Loucy (cell line): ENCODE measurements around the gene SPRYD3.
"Not testable (repeated sequence)": the region's sequence is repeated elsewhere in the genome, so short reads cannot be mapped to it uniquely, and the experiment has no call there.

Experiments
- H2AFZ ChIP-seq: fragments of 200-600 bp; sonication (generic); 2 replicates; pipeline ENCODE4 v1.6.0; 2016; ENCODE audit warnings: antibody characterized with exemption, mild to moderate bottlenecking, low read length, moderate library complexity
- H3F3A ChIP-seq: fragments of 200-600 bp; 2 replicates; pipeline ENCODE4 v1.6.0; 2016; ENCODE audit warnings: antibody characterized with exemption, low read depth, mild to moderate bottlenecking
- H3K27me3 ChIP-seq: fragments of 200-600 bp; sonication (generic); 2 replicates; pipeline ENCODE4 v1.6.1; 2014; ENCODE audit warnings: low read length, mild to moderate bottlenecking; ENCODE audit not compliant: insufficient read depth, poor library complexity, severe bottlenecking
- H3K36me3 ChIP-seq: fragments of 200-600 bp; sonication (generic); 2 replicates; pipeline ENCODE4 v1.6.1; 2016; ENCODE audit warnings: low read length; ENCODE audit not compliant: insufficient read depth
- H3K4me1 ChIP-seq: fragments of 200-600 bp; sonication (generic); 2 replicates; pipeline ENCODE4 v1.5.1; 2014; ENCODE audit warnings: low read length, mild to moderate bottlenecking; ENCODE audit not compliant: insufficient read depth, poor library complexity, severe bottlenecking
- H3K4me2 ChIP-seq: fragments of 200-600 bp; sonication (generic); 2 replicates; pipeline ENCODE4 v1.6.0; 2014; ENCODE audit warnings: antibody characterized with exemption, low read length, low read depth, mild to moderate bottlenecking; ENCODE audit not compliant: poor library complexity, severe bottlenecking
- H3K4me3 ChIP-seq: fragments of 200-600 bp; sonication (generic); 2 replicates; pipeline ENCODE4 v1.5.1; 2014; ENCODE audit warnings: low read length, mild to moderate bottlenecking, mixed read lengths; ENCODE audit not compliant: poor library complexity, severe bottlenecking
- H3K79me2 ChIP-seq: fragments of 200-600 bp; sonication (generic); 2 replicates; pipeline ENCODE4 v1.6.1; 2014; ENCODE audit warnings: low read length; ENCODE audit not compliant: insufficient read depth
- H3K9ac ChIP-seq: fragments of 200-600 bp; sonication (generic); 2 replicates; pipeline ENCODE4 v1.6.0; 2014; ENCODE audit warnings: mild to moderate bottlenecking, low read depth, low read length, moderate library complexity; ENCODE audit not compliant: poor library complexity, severe bottlenecking
- H3K9me2 ChIP-seq: fragments of 200-600 bp; sonication (generic); replicated peaks from 2 replicates; pipeline ENCODE4 v1.6.1; 2016; ENCODE audit warnings: low read depth, low read length, mixed read lengths
- H3K9me3 ChIP-seq: fragments of 200-600 bp; sonication (generic); 2 replicates; pipeline ENCODE4 v1.6.1; 2014; ENCODE audit warnings: mild to moderate bottlenecking, antibody characterized with exemption, low read length, low read depth; ENCODE audit not compliant: insufficient read depth
- H4K20me1 ChIP-seq: fragments of 200-600 bp; sonication (generic); 2 replicates; pipeline ENCODE4 v1.6.0; 2014; ENCODE audit warnings: antibody characterized with exemption, low read length, mild to moderate bottlenecking; ENCODE audit not compliant: insufficient read depth, poor library complexity, severe bottlenecking
- CTCF ChIP-seq: fragments of 200-600 bp; sonication (generic); conservative IDR thresholded peaks from 2 replicates; pipeline ENCODE4 v1.5.1; 2014; ENCODE audit warnings: mild to moderate bottlenecking, antibody characterized with exemption, low read length
- EZH2phosphoT487 ChIP-seq: fragments of 200-600 bp; IDR thresholded peaks from 2 replicates; pipeline ENCODE4 v1.6.1; 2018; ENCODE audit warnings: antibody characterized with exemption, mild to moderate bottlenecking, moderate library complexity, borderline replicate concordance

SPRYD3 gene

GRCh38 chr12:53113951-53114350 lies 34.8 kb upstream of the SPRYD3 start:
- H3K4me2 ChIP-seq, result no peak overlapping the region
- no peaks in the 10 kb centered on the region for H3K36me3 ChIP-seq
- no peak overlapping the region for H2AFZ ChIP-seq
- no peaks in the 10 kb centered on the region for H3K4me1 ChIP-seq
- H4K20me1 ChIP-seq, result no peaks in the 10 kb centered on the region
- no peak overlapping the region for H3K9ac ChIP-seq
- H3K79me2 ChIP-seq, result no peaks in the 10 kb centered on the region
- no peaks in the 10 kb centered on the region for H3F3A ChIP-seq
- H3K4me3 ChIP-seq, result no peak overlapping the region
- no peaks in the 10 kb centered on the region for H3K9me2 ChIP-seq
- TF ChIP-seq EZH2phosphoT487 (no peak), CTCF (no peak)
- H3K27me3 ChIP-seq, result no peaks in the 10 kb centered on the region
- no peaks in the 10 kb centered on the region for H3K9me3 ChIP-seq

- H3K36me3 ChIP-seq, result no peaks in the 10 kb centered on the region
- no peak overlapping the region for H2AFZ ChIP-seq
- H4K20me1 ChIP-seq, result no peaks in the 10 kb centered on the region
- no peak overlapping the region for H3K4me2 ChIP-seq
- no peak for TF ChIP-seq EZH2phosphoT487
- TF ChIP-seq CTCF, result no peak
- H3K79me2 ChIP-seq, result no peaks in the 10 kb centered on the region
- H3K9ac ChIP-seq, result no peak overlapping the region
- H3K4me3 ChIP-seq, result no peak overlapping the region
- no peaks in the 10 kb centered on the region for H3F3A ChIP-seq
- H3K9me2 ChIP-seq, result no peaks in the 10 kb centered on the region
- H3K9me3 ChIP-seq, result no peaks in the 10 kb centered on the region
- no peaks in the 10 kb centered on the region for H3K4me1 ChIP-seq
- H3K27me3 ChIP-seq, result no peaks in the 10 kb centered on the region
Observed at GRCh38 chr12:53113136-53113705, 34.0 kb upstream of the SPRYD3 start.

- H3K36me3 ChIP-seq, H2AFZ ChIP-seq, H3F3A ChIP-seq, H3K4me3 ChIP-seq, H4K20me1 ChIP-seq, H3K79me2 ChIP-seq, H3K9me3 ChIP-seq, H3K27me3 ChIP-seq, H3K4me2 ChIP-seq, H3K9ac ChIP-seq, H3K9me2 ChIP-seq, H3K4me1 ChIP-seq: not testable (repeated sequence)
Observed at GRCh38 chr12:53112431-53112830, 33.2 kb upstream of the SPRYD3 start.

- TF ChIP-seq CTCF, result no peak
- TF ChIP-seq EZH2phosphoT487, result no peak
- H3K36me3 ChIP-seq, result no peaks in the 10 kb centered on the region
Observed at GRCh38 chr12:53107122-53107521, 27.9 kb upstream of the SPRYD3 start.

More at GRCh38 chr12:53107122-53107521, 27.9 kb upstream of the SPRYD3 start:
- Histone ChIP-seq H3F3A (no peaks in the 10 kb centered on the region), H2AFZ (no peak overlapping the region), H3K4me1 (peaks cover 27% of the 10 kb centered on the region), H4K20me1 (no peaks in the 10 kb centered on the region), H3K4me2 (no peak overlapping the region), H3K9me2 (no peaks in the 10 kb centered on the region), H3K4me3 (no peak overlapping the region), H3K27me3 (no peaks in the 10 kb centered on the region), H3K9me3 (no peaks in the 10 kb centered on the region), H3K9ac (no peak overlapping the region), H3K79me2 (no peaks in the 10 kb centered on the region)
